ENCODE results near the gene ATP2C2. TPM values are rescaled to one million over a fixed set of nuclear protein-coding genes. Genes with fewer than 3 reads are reported as not detected.

Gene ATP2C2
- total and polyA plus RNA-seq, 12 donors = 0.07 to 2.2 (median 0.54) TPM; not detected in 2

DNA sequence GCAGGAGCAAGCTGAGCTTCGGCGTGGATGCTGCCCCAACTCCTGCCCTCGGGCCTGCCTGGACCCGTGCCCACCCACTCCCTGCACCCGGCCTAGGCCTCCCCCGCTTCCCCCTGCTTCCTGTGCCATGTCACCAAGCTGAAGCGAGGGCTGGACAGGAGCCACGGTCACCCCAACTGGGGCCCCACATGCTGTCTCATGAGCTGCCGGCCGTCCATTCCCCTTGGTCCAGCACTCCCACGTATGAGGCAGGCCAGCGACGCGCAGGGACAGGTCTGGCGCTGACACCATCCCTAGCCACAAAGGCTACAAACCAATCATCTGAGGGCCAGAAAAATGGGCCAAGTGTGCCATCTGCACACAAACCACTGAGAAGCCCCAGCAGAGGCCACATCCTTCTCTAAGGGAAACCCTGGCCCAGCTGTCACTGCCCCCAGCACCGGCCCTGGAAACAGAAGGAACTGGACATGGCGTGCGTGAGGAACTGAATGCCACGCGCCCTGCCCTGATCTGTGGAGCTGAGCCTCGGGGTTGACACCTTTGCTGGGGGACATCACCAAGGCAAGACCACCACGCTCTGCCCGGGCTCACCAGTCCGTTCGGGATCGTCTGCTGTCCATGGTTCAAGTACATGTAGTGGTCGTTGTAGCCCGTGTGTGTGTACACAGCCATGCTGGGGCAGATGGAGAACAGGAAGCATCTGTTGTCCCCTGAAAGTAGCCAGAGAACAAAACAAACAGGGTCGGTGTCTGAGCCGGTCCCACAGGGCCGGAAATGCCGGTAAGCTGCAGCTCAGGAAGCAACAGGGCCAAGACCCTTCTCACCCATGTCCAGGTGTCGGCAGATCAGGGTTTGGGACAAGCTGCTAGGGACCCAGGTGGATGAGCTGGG, 113.9 kb downstream of the ATP2C2 start:
- intact Hi-C loops (cut with DNase I) = loop anchor here (5.0 to 10.0 kb wide), 2 partner anchors 200 to 517 kb away; partner anchors contain the start of gene NECAB2 (in 1 of the 2)
- Histone ChIP-seq H3K36me3 (replicated peaks in 1 of 2) (no peaks in the 10 kb centered on the region), H3K4me1 (replicated peaks in 1 of 2) (no peaks in the 10 kb centered on the region), H3K27ac (no peak overlapping the region), H3K27me3 (no peaks in the 10 kb centered on the region), H3K9me3 (replicated peaks in 1 of 3) (no peaks in the 10 kb centered on the region), H3K4me3 (no peak overlapping the region)
- DNase-seq = peak in 1 of 7 donors; percentile 48
- TF ChIP-seq POLR2A (IDR thresholded peaks at IDR 0.05) = no peak
- TF ChIP-seq, protein P1, sequence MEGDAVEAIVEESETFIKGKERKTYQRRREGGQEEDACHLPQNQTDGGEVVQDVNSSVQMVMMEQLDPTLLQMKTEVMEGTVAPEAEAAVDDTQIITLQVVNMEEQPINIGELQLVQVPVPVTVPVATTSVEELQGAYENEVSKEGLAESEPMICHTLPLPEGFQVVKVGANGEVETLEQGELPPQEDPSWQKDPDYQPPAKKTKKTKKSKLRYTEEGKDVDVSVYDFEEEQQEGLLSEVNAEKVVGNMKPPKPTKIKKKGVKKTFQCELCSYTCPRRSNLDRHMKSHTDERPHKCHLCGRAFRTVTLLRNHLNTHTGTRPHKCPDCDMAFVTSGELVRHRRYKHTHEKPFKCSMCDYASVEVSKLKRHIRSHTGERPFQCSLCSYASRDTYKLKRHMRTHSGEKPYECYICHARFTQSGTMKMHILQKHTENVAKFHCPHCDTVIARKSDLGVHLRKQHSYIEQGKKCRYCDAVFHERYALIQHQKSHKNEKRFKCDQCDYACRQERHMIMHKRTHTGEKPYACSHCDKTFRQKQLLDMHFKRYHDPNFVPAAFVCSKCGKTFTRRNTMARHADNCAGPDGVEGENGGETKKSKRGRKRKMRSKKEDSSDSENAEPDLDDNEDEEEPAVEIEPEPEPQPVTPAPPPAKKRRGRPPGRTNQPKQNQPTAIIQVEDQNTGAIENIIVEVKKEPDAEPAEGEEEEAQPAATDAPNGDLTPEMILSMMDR (IDR thresholded peaks at IDR 0.05) = no peak
- 79 to 89% (median 82%) methylated on average over 15 to 33 of the region's 33 CpGs for WGBS, 4 donors

DNA sequence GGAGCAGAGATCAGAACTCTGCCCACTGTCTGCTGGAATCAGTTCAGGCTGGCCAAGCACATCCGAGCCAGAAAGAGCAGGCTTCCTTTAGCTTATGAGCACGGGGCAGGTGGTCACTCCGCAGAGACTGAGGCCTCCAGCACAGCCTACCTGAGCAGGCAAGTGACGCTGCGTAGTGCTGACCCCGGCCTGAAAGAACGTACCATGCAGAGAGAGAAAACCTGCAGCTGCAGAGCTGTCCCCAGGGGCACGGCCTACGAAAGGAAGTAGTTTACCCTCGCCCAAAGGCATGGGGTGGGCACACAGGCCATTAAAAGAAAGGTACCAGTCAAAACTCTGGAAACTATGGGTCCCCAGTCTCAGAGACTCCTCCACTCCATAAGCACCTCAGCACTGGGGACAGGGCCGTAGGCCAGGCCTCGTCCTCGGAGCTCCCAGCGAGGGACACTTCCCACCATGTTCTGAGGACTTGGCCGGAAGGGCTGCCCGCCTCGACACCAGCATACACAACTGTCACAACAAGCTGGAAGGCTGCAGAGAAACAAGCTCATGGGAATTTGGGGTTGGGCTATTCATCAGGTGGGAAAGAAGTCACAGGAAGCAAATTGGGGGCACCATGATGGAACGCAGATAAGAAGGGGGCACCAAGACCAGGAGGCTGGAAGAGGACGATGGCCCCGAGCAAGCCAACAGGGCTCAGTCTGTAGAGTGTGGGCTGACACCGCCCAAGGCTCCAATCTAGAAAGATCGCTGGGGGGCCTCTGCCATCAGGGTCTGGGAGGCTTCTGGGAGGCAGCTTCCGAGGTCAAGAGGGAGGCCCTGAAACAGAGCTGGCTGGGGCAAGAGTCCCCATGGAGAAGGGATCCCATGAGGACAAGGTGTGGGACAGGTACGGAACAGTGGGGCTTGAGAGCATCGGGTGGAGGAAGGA, 114.9 kb downstream of the ATP2C2 start:
- Histone ChIP-seq H3K27me3 (no peaks in the 10 kb centered on the region), H3K4me1 (replicated peaks in 1 of 2) (no peaks in the 10 kb centered on the region), H3K4me3 (no peak overlapping the region), H3K36me3 (replicated peaks in 1 of 2) (no peaks in the 10 kb centered on the region), H3K9me3 (replicated peaks in 1 of 3) (no peaks in the 10 kb centered on the region), H3K27ac (no peak overlapping the region)
- DNase-seq = peak in 1 of 7 donors; percentile 39
- TF ChIP-seq, protein P1 (IDR thresholded peaks at IDR 0.05) = no peak
- 94 to 95% (median 95%) methylated on average over 19 to 25 of the region's 25 CpGs for WGBS, 4 donors
- intact Hi-C loops (cut with DNase I) = loop anchor here (5.0 to 10.0 kb wide), 2 partner anchors 201 to 518 kb away; partner anchors contain the start of gene NECAB2 (in 1 of the 2)

DNA sequence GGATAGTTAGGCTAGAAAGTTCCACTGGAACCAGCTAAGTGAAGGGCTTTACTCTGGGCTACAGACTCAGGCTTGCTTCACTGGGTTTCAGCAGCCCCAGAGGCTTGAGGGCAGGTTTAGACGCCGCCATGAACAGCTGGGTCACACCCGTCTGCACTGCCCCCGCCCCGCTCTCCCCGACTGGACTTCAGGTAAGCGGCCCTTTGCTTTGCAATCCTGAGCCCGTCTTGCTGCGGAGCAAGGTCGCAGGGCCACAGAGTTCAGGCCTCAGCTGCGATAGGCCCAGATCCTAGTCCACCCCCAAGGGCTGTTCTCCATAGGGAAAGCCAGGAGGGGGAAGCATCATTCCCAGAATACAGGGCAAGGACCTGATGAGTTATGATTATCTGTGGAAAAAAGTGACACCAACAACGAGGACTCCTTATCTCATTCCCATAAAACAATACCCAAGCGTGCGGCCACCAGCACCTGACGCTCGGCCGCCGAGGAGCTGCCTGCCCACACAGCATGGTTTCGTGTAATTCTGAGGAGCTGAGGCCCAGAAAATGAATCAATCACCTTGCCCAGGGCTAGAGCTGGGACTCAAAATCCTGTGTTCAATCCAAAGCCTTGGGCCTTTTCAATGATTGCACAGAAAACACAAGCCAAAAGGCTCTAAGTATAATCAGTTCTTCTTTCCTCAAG, 115.7 kb downstream of the ATP2C2 start:
- Histone ChIP-seq H3K36me3 (replicated peaks in 1 of 2) (no peaks in the 10 kb centered on the region), H3K4me1 (replicated peaks in 1 of 2) (no peaks in the 10 kb centered on the region), H3K4me3 (no peak overlapping the region), H3K27ac (no peak overlapping the region), H3K27me3 (no peaks in the 10 kb centered on the region), H3K9me3 (replicated peaks in 1 of 3) (no peaks in the 10 kb centered on the region)
- peak in 1 of 7 donors; percentile 46 for DNase-seq
- WGBS, 4 donors = 87 to 91% (median 90%) methylated on average over 8 to 19 of the region's 19 CpGs
- intact Hi-C loops (cut with DNase I) = loop anchor here (5.0 to 10.0 kb wide), 2 partner anchors 202 to 519 kb away; partner anchors contain the start of gene NECAB2 (in 1 of the 2)
- TF ChIP-seq POLR2A (IDR thresholded peaks at IDR 0.05) = no peak
- TF ChIP-seq, protein P1 (IDR thresholded peaks at IDR 0.05) = no peak
